ENCODE measurements around the gene FSIP1.

DNA sequence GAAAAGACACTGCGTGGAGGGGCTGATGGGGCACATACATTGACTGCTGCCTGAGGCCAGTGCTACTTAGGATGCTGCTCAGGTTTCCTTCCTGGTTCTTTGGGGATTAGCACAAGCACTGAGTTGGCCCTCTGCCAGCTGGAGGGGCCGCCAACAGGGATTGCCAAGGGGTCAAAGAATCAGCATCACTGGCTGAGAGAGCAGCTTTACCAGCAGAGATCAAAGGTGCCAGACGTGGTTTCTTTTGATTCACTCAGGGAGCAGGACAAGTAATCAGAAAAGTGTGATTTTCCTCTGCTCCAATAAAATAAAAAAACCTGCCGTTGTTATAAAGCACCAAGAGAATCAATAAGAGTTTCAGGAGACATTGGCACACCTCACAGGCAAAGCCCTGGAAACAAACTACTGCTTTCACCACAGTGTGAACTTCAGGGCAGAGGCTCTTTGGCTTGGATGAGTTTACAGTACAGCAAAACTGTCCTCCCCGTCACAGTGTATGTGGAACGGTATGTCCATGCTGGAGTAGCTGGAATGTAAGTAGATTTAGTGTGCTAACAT, 45.8 kb upstream of the FSIP1 start:
- no peak for TF ChIP-seq POLR2A (IDR thresholded peaks at IDR 0.05)
- TF ChIP-seq, protein P1, sequence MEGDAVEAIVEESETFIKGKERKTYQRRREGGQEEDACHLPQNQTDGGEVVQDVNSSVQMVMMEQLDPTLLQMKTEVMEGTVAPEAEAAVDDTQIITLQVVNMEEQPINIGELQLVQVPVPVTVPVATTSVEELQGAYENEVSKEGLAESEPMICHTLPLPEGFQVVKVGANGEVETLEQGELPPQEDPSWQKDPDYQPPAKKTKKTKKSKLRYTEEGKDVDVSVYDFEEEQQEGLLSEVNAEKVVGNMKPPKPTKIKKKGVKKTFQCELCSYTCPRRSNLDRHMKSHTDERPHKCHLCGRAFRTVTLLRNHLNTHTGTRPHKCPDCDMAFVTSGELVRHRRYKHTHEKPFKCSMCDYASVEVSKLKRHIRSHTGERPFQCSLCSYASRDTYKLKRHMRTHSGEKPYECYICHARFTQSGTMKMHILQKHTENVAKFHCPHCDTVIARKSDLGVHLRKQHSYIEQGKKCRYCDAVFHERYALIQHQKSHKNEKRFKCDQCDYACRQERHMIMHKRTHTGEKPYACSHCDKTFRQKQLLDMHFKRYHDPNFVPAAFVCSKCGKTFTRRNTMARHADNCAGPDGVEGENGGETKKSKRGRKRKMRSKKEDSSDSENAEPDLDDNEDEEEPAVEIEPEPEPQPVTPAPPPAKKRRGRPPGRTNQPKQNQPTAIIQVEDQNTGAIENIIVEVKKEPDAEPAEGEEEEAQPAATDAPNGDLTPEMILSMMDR (IDR thresholded peaks at IDR 0.05), result no peak

All from body of pancreas (tissue), 4 donors.